H1 (cell line): ENCODE measurements around the gene HIPK2. TPM values are rescaled to one million over a fixed set of nuclear protein-coding genes. Genes with fewer than 3 reads are reported as not detected.

Source experiments
- CTCF ChIA-PET: fragments of 300-600 bp; sonication (Branson Sonifier 250); formaldehyde crosslinking; loops from one replicate; lab custom pipeline; 2021; ENCODE audit not compliant: partially characterized antibody; lab: Charles Lee
- POLR2A ChIA-PET: fragments of 300-600 bp; sonication (Branson Sonifier 250); formaldehyde crosslinking; loops from one replicate; lab custom pipeline; 2021; ENCODE audit warnings: inconsistent platforms; ENCODE audit not compliant: partially characterized antibody; lab: Charles Lee
- DNase-seq, 2 experiments: peaks; one replicate each; pipeline versions ENCODE4 v3.0.0 to v3.0.0-alpha.2; 2010 to 2022; ENCODE audit warnings: low spot score in 2 of 2, low read depth in 1 of 2, mixed read lengths in 1 of 2
- FAIRE-seq: peaks from 2 replicates; lab custom pipeline; 2011; peaks lifted over from hg19 to GRCh38; lab: Jason Lieb, UNC
- H2AFZ ChIP-seq: 2 replicates; pipeline ENCODE4 v1.8.1; 2012; ENCODE audit warnings: low read length, inconsistent platforms
- H2AK5ac ChIP-seq: 2 replicates; pipeline ENCODE4 v1.6.1; 2013; ENCODE audit warnings: low read depth, low read length
- H2BK120ac ChIP-seq: replicated peaks from 2 replicates; pipeline ENCODE3; 2013; ENCODE audit warnings: low read depth, low read length, inconsistent platforms
- H2BK12ac ChIP-seq: 2 replicates; pipeline ENCODE4 v1.6.1; 2013; ENCODE audit warnings: low read depth, low read length
- H2BK15ac ChIP-seq: 2 replicates; pipeline ENCODE4 v1.6.1; 2013; ENCODE audit warnings: low read length
- H2BK20ac ChIP-seq: 2 replicates; pipeline ENCODE4 v1.6.1; 2013; ENCODE audit warnings: low read length
- H2BK5ac ChIP-seq: 2 replicates; pipeline ENCODE4 v1.6.1; 2013; ENCODE audit warnings: low read depth, low read length
- H3K14ac ChIP-seq: 2 replicates; pipeline ENCODE4 v1.6.1; 2013; ENCODE audit warnings: inconsistent platforms; ENCODE audit not compliant: insufficient read length
- H3K18ac ChIP-seq: 2 replicates; pipeline ENCODE4 v1.6.1; 2013; ENCODE audit warnings: low read length; ENCODE audit errors: extremely low read depth
- H3K23ac ChIP-seq: 2 replicates; pipeline ENCODE4 v1.6.1; 2013; ENCODE audit warnings: inconsistent platforms; ENCODE audit not compliant: insufficient read length
- H3K23me2 ChIP-seq: 2 replicates; pipeline ENCODE4 v1.6.1; 2013; ENCODE audit warnings: low read depth, low read length
- H3K27ac ChIP-seq: 2 replicates; pipeline ENCODE4 v1.6.1; 2011; ENCODE audit warnings: low read depth, low read length, inconsistent platforms
- H3K27me3 ChIP-seq, 4 experiments: replicated peaks in 1 of 4; 1 replicate in 1 of 4; 2 replicates in 3 of 4; pipeline versions ENCODE4 v1.6.1 to v1.8.1; 2011 to 2013; ENCODE audit warnings: low read length in 3 of 4, mild to moderate bottlenecking in 3 of 4, inconsistent platforms in 2 of 4, mixed read lengths in 2 of 4, moderate library complexity in 1 of 4; ENCODE audit not compliant: control insufficient read depth in 3 of 4, insufficient read depth in 3 of 4; ENCODE audit errors: extremely low read depth in 1 of 4
- H3K36me3 ChIP-seq, 4 experiments: 2 replicates each; pipeline versions ENCODE4 v1.6.1 to v1.8.1; 2011 to 2013; ENCODE audit warnings: mild to moderate bottlenecking in 4 of 4, low read length in 3 of 4, moderate library complexity in 2 of 4, control low read depth in 1 of 4, inconsistent platforms in 1 of 4; ENCODE audit not compliant: insufficient read depth in 4 of 4, control insufficient read depth in 2 of 4
- H3K4ac ChIP-seq: replicated peaks from 2 replicates; pipeline ENCODE3; 2013; ENCODE audit warnings: low read length, low read depth, mixed read lengths, inconsistent platforms; ENCODE audit not compliant: insufficient read length
- H3K4me1 ChIP-seq, 4 experiments: replicated peaks in 1 of 4; 1 replicate in 1 of 4; 2 replicates in 3 of 4; pipeline versions ENCODE4 v1.6.1 to v1.8.1; 2011 to 2013; ENCODE audit warnings: low read length in 3 of 4, inconsistent platforms in 2 of 4, mixed read lengths in 1 of 4; ENCODE audit not compliant: insufficient read depth in 4 of 4, control insufficient read depth in 3 of 4
- H3K4me2 ChIP-seq, 2 experiments: 2 replicates each; pipeline versions ENCODE4 v1.6.1 to v1.8.1; 2011 to 2013; ENCODE audit warnings: low read depth in 2 of 2, low read length in 2 of 2, control low read depth in 1 of 2, inconsistent platforms in 1 of 2, mild to moderate bottlenecking in 1 of 2; ENCODE audit not compliant: insufficient read depth in 1 of 2
- H3K4me3 ChIP-seq, 4 experiments: fragments of 200-600, 300-600 bp in 1 of 4; sonication (generic), shearing (Covaris generic), sonication (Bioruptor Twin) in 1 of 4; 2 replicates each; pipeline versions ENCODE4 v1.5.1 to v1.8.1; 2011 to 2016; ENCODE audit warnings: low read length in 4 of 4, low read depth in 3 of 4, control low read depth in 2 of 4, inconsistent platforms in 2 of 4, mild to moderate bottlenecking in 2 of 4, mixed read lengths in 1 of 4, moderate library complexity in 1 of 4; ENCODE audit not compliant: insufficient read depth in 2 of 4; ENCODE audit errors: extremely low read depth in 1 of 4
- H3K56ac ChIP-seq: replicated peaks from 2 replicates; pipeline ENCODE3; 2013; ENCODE audit warnings: low read depth, mild to moderate bottlenecking, mixed read lengths, low read length, inconsistent platforms; ENCODE audit not compliant: insufficient read length
- H3K79me1 ChIP-seq: 2 replicates; pipeline ENCODE4 v1.6.1; 2013; ENCODE audit warnings: low read depth, low read length, control low read depth
- H3K79me2 ChIP-seq, 2 experiments: 2 replicates each; pipeline versions ENCODE4 v1.6.1 to v1.8.1; 2012 to 2013; ENCODE audit warnings: low read length in 2 of 2, mild to moderate bottlenecking in 2 of 2, inconsistent platforms in 1 of 2; ENCODE audit not compliant: insufficient read depth in 2 of 2, control insufficient read depth in 1 of 2
- H3K9ac ChIP-seq, 4 experiments: replicated peaks in 1 of 4; 1 replicate in 1 of 4; 2 replicates in 3 of 4; pipeline versions ENCODE4 v1.6.1 to v1.8.1; 2011 to 2013; ENCODE audit warnings: low read depth in 3 of 4, low read length in 3 of 4, control low read depth in 2 of 4, mild to moderate bottlenecking in 2 of 4, moderate library complexity in 2 of 4, inconsistent platforms in 1 of 4; ENCODE audit errors: extremely low read depth in 1 of 4
- H3K9me3 ChIP-seq, 2 experiments: 2 replicates each; pipeline versions ENCODE4 v1.6.1 to v1.8.1; 2012 to 2013; ENCODE audit warnings: mild to moderate bottlenecking in 2 of 2, moderate library complexity in 2 of 2, control low read depth in 1 of 2, inconsistent platforms in 1 of 2, low read depth in 1 of 2, low read length in 1 of 2, mixed read lengths in 1 of 2; ENCODE audit not compliant: insufficient read depth in 2 of 2
- H4K20me1 ChIP-seq, 2 experiments: replicated peaks in 1 of 2; 2 replicates each; pipeline versions ENCODE3 to v1.8.1; 2011 to 2013; ENCODE audit warnings: inconsistent platforms in 2 of 2, low read length in 2 of 2, mild to moderate bottlenecking in 1 of 2; ENCODE audit not compliant: insufficient read depth in 2 of 2, control insufficient read depth in 1 of 2
- H4K5ac ChIP-seq: 2 replicates; pipeline ENCODE4 v1.6.1; 2013; ENCODE audit warnings: low read length, low read depth, mixed read lengths, inconsistent platforms; ENCODE audit not compliant: insufficient read length
- H4K8ac ChIP-seq: 2 replicates; pipeline ENCODE4 v1.8.0; 2013; ENCODE audit warnings: mild to moderate bottlenecking, moderate library complexity, low read length, inconsistent platforms; ENCODE audit not compliant: insufficient read depth; ENCODE audit errors: extremely low read depth
- H4K91ac ChIP-seq: replicated peaks from 2 replicates; pipeline ENCODE3; 2013; ENCODE audit warnings: low read length, mixed read lengths, inconsistent platforms; ENCODE audit not compliant: insufficient read length
- BCL11A ChIP-seq, 2 experiments: IDR thresholded peaks; one replicate each; pipeline ENCODE4 v1.6.1; 2011; ENCODE audit warnings: low read depth in 2 of 2, low read length in 2 of 2, mild to moderate bottlenecking in 2 of 2
- CBX8 ChIP-seq: fragments of 300-800, 300-1000 bp; sonication (generic); IDR thresholded peaks from 2 replicates; pipeline ENCODE4 v1.7.1; 2016; ENCODE audit warnings: low read depth, low read length, borderline replicate concordance
- CHD2 ChIP-seq: IDR thresholded peaks from 2 replicates; pipeline ENCODE4 v1.6.1; 2012; ENCODE audit warnings: low read length, improper control_type of control experiment
- CTBP2 ChIP-seq: IDR thresholded peaks from 2 replicates; pipeline ENCODE4 v1.7.0; 2011; ENCODE audit warnings: borderline replicate concordance, mild to moderate bottlenecking, moderate library complexity, mixed read lengths, low read length; ENCODE audit not compliant: insufficient read depth, insufficient read length
- EZH2 ChIP-seq: fragments of 200-600 bp; sonication (generic); IDR thresholded peaks from 2 replicates; pipeline ENCODE4 v1.7.1; 2012; ENCODE audit warnings: low read depth, mild to moderate bottlenecking, moderate library complexity, low read length, inconsistent platforms; ENCODE audit not compliant: severe bottlenecking
- JUN ChIP-seq: IDR thresholded peaks from 2 replicates; pipeline ENCODE4 v1.6.1; 2011; ENCODE audit warnings: low read depth, mild to moderate bottlenecking, improper control_type of control experiment, low read length
- KDM4A ChIP-seq: IDR thresholded peaks from one replicate; pipeline ENCODE4 v1.7.1; 2012; ENCODE audit warnings: low read depth, mild to moderate bottlenecking, moderate library complexity, low read length, inconsistent platforms; ENCODE audit not compliant: severe bottlenecking
- SAP30 ChIP-seq: fragments of 300-600 bp; sonication (generic); IDR thresholded peaks from 2 replicates; pipeline ENCODE4 v1.7.1; 2012; ENCODE audit warnings: low read length, moderate library complexity, mild to moderate bottlenecking, inconsistent platforms; ENCODE audit not compliant: insufficient read depth, insufficient replicate concordance
- SP4 ChIP-seq: IDR thresholded peaks from 2 replicates; pipeline ENCODE4 v1.6.1; 2012; ENCODE audit warnings: low read length, inconsistent platforms
- TBP ChIP-seq: IDR thresholded peaks from 2 replicates; pipeline ENCODE4 v1.6.1; 2011; ENCODE audit warnings: low read depth, low read length, improper control_type of control experiment
- TCF12 ChIP-seq: IDR thresholded peaks from 2 replicates; pipeline ENCODE4 v1.6.1; 2011; ENCODE audit warnings: low read depth, mild to moderate bottlenecking, low read length
- WGBS, 2 experiments: shearing (Covaris generic) in 1 of 2; methylation state at CpG; one replicate each; pipeline versions ENCODE4 v1.1.6 to v1.1.7; 2013 to 2015; ENCODE audit warnings: low lambda C conversion rate in 2 of 2, mixed read lengths in 2 of 2, inconsistent platforms in 1 of 2, low coverage in 1 of 2, missing lambda C conversion rate in 1 of 2; ENCODE audit not compliant: insufficient replicate concordance in 2 of 2, insufficient coverage in 1 of 2, insufficient read length in 1 of 2; ENCODE audit errors: extremely low coverage in 1 of 2, missing lambda C conversion rate in 1 of 2; 5-methylcytosine and 5-hydroxymethylcytosine counted together
- polyA plus RNA-seq, 7 experiments: library from polyadenylated mRNA; depleted of rRNA in 3 of 7; stranded (reverse) in 5 of 7; unstranded in 2 of 7; fragments of >200 nt in 5 of 7; fragments of 200-250 nt in 2 of 7; gene quantifications; 1 replicate in 5 of 7; 2 replicates in 1 of 7; 4 replicates in 1 of 7; pipeline versions ENCODE4 v1.2.1 to v1.2.3, GENCODE V29; 2011 to 2013; ENCODE audit warnings: missing spikeins in 2 of 7, mixed read lengths in 2 of 7
- total RNA-seq: library from RNA; stranded (reverse); fragmentation: NEBNext Ultra II Directional; extraction: Animal tissue kit (Norgen Biotek cat#: 25700); gene quantifications from 2 replicates; pipeline ENCODE4 v1.2.1, GENCODE V29; 2021

Gene HIPK2
- total and polyA plus RNA-seq, 2 of the 8 experiments (the other 6 are each of a cell fraction or from before 2014, with no cell fraction given) = 8.3 to 24.3 TPM

DNA sequence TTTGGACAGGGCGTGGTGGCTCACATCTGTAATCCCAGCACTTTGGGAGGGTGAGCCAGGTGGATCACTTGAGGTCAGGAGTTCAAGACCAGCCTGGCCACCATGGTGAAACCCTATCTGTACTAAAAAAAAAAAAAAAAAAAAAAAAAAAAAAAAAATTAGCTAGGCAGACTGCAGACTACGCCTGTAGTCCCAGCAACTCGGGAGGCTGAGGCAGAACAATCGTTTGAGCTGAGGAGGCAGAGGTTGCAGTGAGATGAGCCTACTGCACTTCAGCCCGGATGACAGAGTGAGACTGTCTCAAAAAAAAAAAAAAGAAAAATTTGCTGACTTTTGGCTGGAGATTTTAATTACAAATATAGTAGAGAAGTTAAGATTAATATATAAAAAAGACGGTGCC lies 104.0 kb downstream of the HIPK2 start:
- no peaks in the 10 kb centered on the region for H3K79me1 ChIP-seq
- H2BK20ac ChIP-seq = no peak overlapping the region
- H3K4me3 ChIP-seq = no peak overlapping the region
- FAIRE-seq (no peak), DNase-seq (no peak)
- no peak overlapping the region for H2BK120ac ChIP-seq
- no peak overlapping the region for H3K4ac ChIP-seq
- H3K79me2 ChIP-seq = no peaks in the 10 kb centered on the region; a peak in 1 of 4 replicates
- peaks cover 0 to 7% (median 3%) of the 10 kb centered on the region in 4 experiments; a peak in 2 of 7 replicates for H3K4me1 ChIP-seq
- no peak overlapping the region for H2BK15ac ChIP-seq
- no peak overlapping the region for H3K56ac ChIP-seq
- H3K36me3 ChIP-seq = no peaks in the 10 kb centered on the region
- H3K27ac ChIP-seq = no peak overlapping the region
- no peaks in the 10 kb centered on the region for H3K23me2 ChIP-seq
- WGBS, 2 experiments = 87% methylated on average over 4 of the region's 6 CpGs; no CpG with 5 or more reads in 1 of the 2 experiments
- CTCF ChIA-PET = interaction anchor here (0.6 to 4.6 kb wide), 15 partner anchors 10 to 332 kb away, joined by 3 to 31 read pairs (median 4); no protein-coding TSS in a partner anchor
- no peak overlapping the region for H3K23ac ChIP-seq
- no peak overlapping the region for H4K8ac ChIP-seq
- H3K27me3 ChIP-seq = no peaks in the 10 kb centered on the region
- no peak overlapping the region for H3K4me2 ChIP-seq
- H4K5ac ChIP-seq = no peak overlapping the region
- no peak overlapping the region for H4K91ac ChIP-seq
- no peak overlapping the region for H2BK5ac ChIP-seq
- no peak overlapping the region for H3K18ac ChIP-seq
- no peak overlapping the region for H2AK5ac ChIP-seq
- H2AFZ ChIP-seq = no peak overlapping the region
- H3K9ac ChIP-seq = no peak overlapping the region
- peaks cover 0 to 2% of the 10 kb centered on the region in 2 experiments for H4K20me1 ChIP-seq
- no peak overlapping the region for H3K14ac ChIP-seq
- no peaks in the 10 kb centered on the region for H3K9me3 ChIP-seq
- POLR2A ChIA-PET = interaction anchor here (0.9 to 1.6 kb wide), 3 partner anchors 9 to 15 kb away, joined by 3 to 6 read pairs (median 4); no protein-coding TSS in a partner anchor
- no peak overlapping the region for H2BK12ac ChIP-seq
- TF ChIP-seq CBX8 = no peak
- TF ChIP-seq SP4 = no peak
- TF ChIP-seq KDM4A = no peak
- TF ChIP-seq TBP = no peak
- TF ChIP-seq EZH2 = no peak
- TF ChIP-seq CTBP2 = no peak
- no peak for TF ChIP-seq SAP30
- TF ChIP-seq CHD2 = no peak
- TF ChIP-seq JUN = no peak
- TF ChIP-seq BCL11A (IDR thresholded peaks at IDR 0.05; ENCODE audit: low read depth in 2 of 2, low read length in 2 of 2) = no peak
- no peak for TF ChIP-seq TCF12
